ENCODE results near the gene PADI1.

PADI1 gene

GRCh38 chr1:17213782-17214148 is 8.8 kb downstream of the PADI1 start:
- Mint-ChIP-seq H3K4me3 (no peak overlapping the region), H3K4me1 (ENCODE audit: low read depth) (peaks cover 24% of the 10 kb centered on the region), H3K27ac (no peak overlapping the region), H3K36me3 (no peaks in the 10 kb centered on the region), H3K9me3 (ENCODE audit: low read depth) (no peaks in the 10 kb centered on the region), H3K27me3 (peaks cover 22% of the 10 kb centered on the region)

- peaks cover 22% of the 10 kb centered on the region for H3K27me3 Mint-ChIP-seq
- H3K9me3 Mint-ChIP-seq (ENCODE audit: low read depth), result no peaks in the 10 kb centered on the region
- no peaks in the 10 kb centered on the region for H3K36me3 Mint-ChIP-seq
- H3K4me1 Mint-ChIP-seq (ENCODE audit: low read depth), result peaks cover 24% of the 10 kb centered on the region
- H3K4me3 Mint-ChIP-seq, result no peak overlapping the region
- no peak overlapping the region for H3K27ac Mint-ChIP-seq
These were observed 10.1 kb downstream of the PADI1 start for GRCh38 chr1:17214876-17215544.

- peaks cover 19% of the 10 kb centered on the region for H3K27me3 Mint-ChIP-seq
- H3K36me3 Mint-ChIP-seq, result no peaks in the 10 kb centered on the region
- no peaks in the 10 kb centered on the region for H3K9me3 Mint-ChIP-seq (ENCODE audit: low read depth)
- peaks cover 24% of the 10 kb centered on the region for H3K4me1 Mint-ChIP-seq (ENCODE audit: low read depth)
- H3K4me3 Mint-ChIP-seq, result no peak overlapping the region
- no peak overlapping the region for H3K27ac Mint-ChIP-seq
These were observed 10.6 kb downstream of the PADI1 start for GRCh38 chr1:17215545-17215890.

GRCh38 chr1:17216078-17216477 is 11.2 kb downstream of the PADI1 start:
- H3K36me3 Mint-ChIP-seq, result no peaks in the 10 kb centered on the region
- no peak overlapping the region for H3K27ac Mint-ChIP-seq
- no peak overlapping the region for H3K4me3 Mint-ChIP-seq
- H3K4me1 Mint-ChIP-seq (ENCODE audit: low read depth), result peaks cover 24% of the 10 kb centered on the region
- peaks cover 19% of the 10 kb centered on the region for H3K27me3 Mint-ChIP-seq
- no peaks in the 10 kb centered on the region for H3K9me3 Mint-ChIP-seq (ENCODE audit: low read depth)

GRCh38 chr1:17217607-17218006 is 12.7 kb downstream of the PADI1 start:
- H3K27me3 Mint-ChIP-seq, result peaks cover 25% of the 10 kb centered on the region
- no peaks in the 10 kb centered on the region for H3K36me3 Mint-ChIP-seq
- no peak overlapping the region for H3K4me3 Mint-ChIP-seq
- peaks cover 14% of the 10 kb centered on the region for H3K4me1 Mint-ChIP-seq (ENCODE audit: low read depth)
- no peak overlapping the region for H3K27ac Mint-ChIP-seq
- H3K9me3 Mint-ChIP-seq (ENCODE audit: low read depth), result no peaks in the 10 kb centered on the region

GRCh38 chr1:17218939-17219338 is 14.0 kb downstream of the PADI1 start:
- H3K27ac Mint-ChIP-seq, result no peak overlapping the region
- H3K4me1 Mint-ChIP-seq (ENCODE audit: low read depth), result peaks cover 1% of the 10 kb centered on the region
- no peaks in the 10 kb centered on the region for H3K36me3 Mint-ChIP-seq
- H3K4me3 Mint-ChIP-seq, result no peak overlapping the region
- peaks cover 22% of the 10 kb centered on the region for H3K27me3 Mint-ChIP-seq
- H3K9me3 Mint-ChIP-seq (ENCODE audit: low read depth), result no peaks in the 10 kb centered on the region

DNA sequence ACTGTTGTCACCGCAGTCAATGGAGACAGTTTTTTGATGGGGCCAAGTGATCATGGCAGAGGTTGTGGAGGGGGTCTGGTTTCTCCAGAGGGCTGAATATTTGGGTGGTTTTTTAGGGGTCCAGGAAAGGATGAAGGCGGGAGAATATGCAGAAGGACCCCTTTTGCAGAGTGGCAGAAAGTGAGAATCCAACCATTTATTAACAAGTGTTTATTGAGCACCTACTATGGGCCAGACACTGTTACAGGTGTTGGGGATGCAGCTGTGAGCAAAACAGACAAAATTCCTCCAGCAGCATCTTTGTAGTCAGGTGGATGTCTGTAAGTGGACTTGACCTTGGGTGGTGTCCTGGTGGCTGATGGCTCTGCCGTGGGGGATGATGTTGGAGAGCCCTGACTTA is 15.4 kb downstream of the PADI1 start:
- Mint-ChIP-seq H3K36me3 (no peaks in the 10 kb centered on the region), H3K4me1 (ENCODE audit: low read depth) (no peaks in the 10 kb centered on the region), H3K27ac (no peak overlapping the region), H3K4me3 (no peak overlapping the region), H3K9me3 (ENCODE audit: low read depth) (no peaks in the 10 kb centered on the region), H3K27me3 (peaks cover 17% of the 10 kb centered on the region)

GRCh38 chr1:17222557-17222956 is 17.6 kb downstream of the PADI1 start:
- H3K27me3 Mint-ChIP-seq, result peaks cover 9% of the 10 kb centered on the region
- no peaks in the 10 kb centered on the region for H3K4me1 Mint-ChIP-seq (ENCODE audit: low read depth)
- no peak overlapping the region for H3K4me3 Mint-ChIP-seq
- H3K27ac Mint-ChIP-seq, result no peak overlapping the region
- H3K9me3 Mint-ChIP-seq (ENCODE audit: low read depth), result no peaks in the 10 kb centered on the region
- H3K36me3 Mint-ChIP-seq, result no peaks in the 10 kb centered on the region

DNA sequence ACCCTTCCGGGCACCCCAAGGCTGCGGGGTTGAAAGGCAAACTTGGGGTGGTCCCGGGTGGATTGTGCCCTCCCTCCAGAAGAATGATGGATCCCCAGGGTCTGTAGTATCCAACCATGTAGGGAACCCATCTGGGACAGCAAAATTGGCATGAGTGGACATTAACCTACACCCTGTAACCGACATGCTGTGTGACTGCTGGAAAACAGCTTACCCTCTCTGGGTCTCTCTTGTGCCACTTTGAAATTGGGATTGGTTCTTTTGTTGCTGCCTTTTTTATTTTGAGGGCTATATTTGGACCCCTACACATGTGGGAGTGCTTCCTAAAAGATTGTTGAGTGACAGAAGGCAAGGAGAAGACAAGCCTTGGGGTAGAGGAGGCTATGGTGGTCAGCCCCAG is 19.5 kb downstream of the PADI1 start:
- Mint-ChIP-seq H3K9me3 (ENCODE audit: low read depth) (no peaks in the 10 kb centered on the region), H3K4me1 (ENCODE audit: low read depth) (no peaks in the 10 kb centered on the region), H3K27me3 (peaks cover 7% of the 10 kb centered on the region), H3K36me3 (no peaks in the 10 kb centered on the region), H3K4me3 (no peak overlapping the region), H3K27ac (no peak overlapping the region)

GRCh38 chr1:17225140-17225539 is 20.2 kb downstream of the PADI1 start:
- Mint-ChIP-seq H3K27me3 (peaks cover 7% of the 10 kb centered on the region), H3K27ac (no peak overlapping the region), H3K9me3 (ENCODE audit: low read depth) (no peaks in the 10 kb centered on the region), H3K4me3 (no peak overlapping the region), H3K36me3 (no peaks in the 10 kb centered on the region), H3K4me1 (ENCODE audit: low read depth) (no peaks in the 10 kb centered on the region)

DNA sequence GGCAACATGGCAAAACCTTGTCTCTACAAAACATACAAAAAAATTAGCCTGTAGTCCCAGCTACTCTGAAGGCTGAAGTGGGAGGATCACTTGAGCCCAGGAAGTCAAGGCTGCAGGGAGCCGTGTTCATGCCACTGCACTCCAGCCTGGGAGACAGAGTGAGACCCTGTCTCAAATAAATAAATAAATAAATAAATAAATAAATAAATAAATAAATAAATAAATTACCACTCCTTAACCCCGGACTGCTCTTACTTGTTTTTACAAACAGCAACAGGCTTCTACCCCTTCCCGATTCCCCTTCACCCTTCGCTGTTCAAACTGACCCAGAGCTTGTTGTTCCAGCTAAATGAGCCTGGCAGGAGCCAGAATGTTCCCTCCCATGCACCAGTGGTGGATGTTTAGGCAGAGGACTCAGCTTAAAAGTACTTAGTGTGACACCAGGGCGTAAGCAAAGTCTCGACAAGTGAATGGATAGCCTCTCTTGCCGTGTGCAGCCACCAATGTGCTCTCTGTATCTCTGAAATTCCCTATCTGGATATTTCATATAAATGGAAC is 22.5 kb downstream of the PADI1 start:
- Mint-ChIP-seq H3K27ac (no peak overlapping the region), H3K4me1 (ENCODE audit: low read depth) (no peaks in the 10 kb centered on the region), H3K27me3 (peaks cover 3% of the 10 kb centered on the region), H3K4me3 (no peak overlapping the region), H3K36me3 (no peaks in the 10 kb centered on the region), H3K9me3 (ENCODE audit: low read depth) (no peaks in the 10 kb centered on the region)

DNA sequence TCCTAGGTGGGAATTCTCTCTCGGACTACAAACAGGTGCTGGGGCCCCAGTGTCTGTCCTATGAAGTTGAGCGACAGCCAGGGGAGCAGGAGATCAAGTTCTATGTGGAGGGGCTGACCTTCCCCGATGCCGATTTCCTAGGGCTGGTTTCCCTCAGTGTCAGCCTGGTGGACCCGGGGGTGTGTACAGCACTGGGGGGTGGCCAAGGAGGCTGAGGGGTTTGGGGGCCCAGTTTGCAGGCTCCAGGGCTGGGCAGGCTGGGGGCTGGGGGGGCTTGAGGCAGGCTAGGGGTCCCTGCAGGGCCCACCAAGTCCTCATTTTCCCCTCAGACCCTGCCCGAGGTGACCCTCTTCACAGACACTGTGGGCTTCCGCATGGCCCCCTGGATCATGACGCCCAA is 23.7 kb downstream of the PADI1 start:
- Mint-ChIP-seq H3K4me1 (ENCODE audit: low read depth) (no peaks in the 10 kb centered on the region), H3K27me3 (peaks cover 2% of the 10 kb centered on the region), H3K9me3 (ENCODE audit: low read depth) (no peaks in the 10 kb centered on the region), H3K4me3 (no peak overlapping the region), H3K27ac (no peak overlapping the region), H3K36me3 (no peaks in the 10 kb centered on the region)

DNA sequence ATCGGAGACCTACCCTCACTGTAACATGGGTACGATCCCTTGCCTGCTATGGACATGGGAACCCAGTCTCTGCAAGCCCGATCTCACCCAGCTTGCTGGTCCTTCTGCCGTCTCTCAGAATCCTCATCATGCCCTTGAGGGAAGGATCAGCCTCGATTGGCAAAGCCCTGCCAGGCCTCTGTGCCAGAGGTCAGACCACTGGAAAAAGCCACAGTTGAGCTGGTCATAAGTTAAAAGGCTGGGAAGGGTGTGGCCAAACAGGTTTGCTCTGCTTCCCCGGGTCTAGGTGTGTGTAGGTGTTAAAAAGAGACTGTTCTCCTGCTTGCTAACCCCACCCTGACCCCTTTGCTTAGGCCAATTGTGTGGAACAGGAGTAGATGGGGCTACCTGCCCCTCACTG is 24.5 kb downstream of the PADI1 start:
- no peaks in the 10 kb centered on the region for H3K4me1 Mint-ChIP-seq (ENCODE audit: low read depth)
- no peaks in the 10 kb centered on the region for H3K36me3 Mint-ChIP-seq
- H3K27me3 Mint-ChIP-seq, result peaks cover 2% of the 10 kb centered on the region
- no peak overlapping the region for H3K27ac Mint-ChIP-seq
- no peak overlapping the region for H3K4me3 Mint-ChIP-seq
- no peaks in the 10 kb centered on the region for H3K9me3 Mint-ChIP-seq (ENCODE audit: low read depth)

DNA sequence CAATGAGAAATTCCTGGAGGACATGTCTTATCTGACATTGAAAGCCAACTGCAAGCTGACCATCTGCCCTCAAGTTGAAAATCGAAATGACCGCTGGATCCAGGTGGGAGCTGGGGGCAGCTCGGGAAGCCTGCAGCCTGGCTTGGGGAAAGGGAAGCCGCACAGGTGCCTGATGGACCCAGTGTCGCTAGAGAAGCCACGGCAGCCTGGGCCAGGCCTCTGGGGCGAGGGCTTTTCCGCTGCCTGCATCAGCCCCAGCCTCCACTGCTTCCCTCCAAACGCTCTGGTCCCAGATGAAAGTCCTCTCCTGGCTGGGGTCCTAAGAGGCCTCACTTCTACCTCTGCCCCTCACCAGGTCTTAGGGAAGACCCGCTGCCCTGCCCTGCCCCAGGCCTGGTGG is 25.2 kb downstream of the PADI1 start:
- H3K36me3 Mint-ChIP-seq, result no peaks in the 10 kb centered on the region
- no peak overlapping the region for H3K4me3 Mint-ChIP-seq
- no peak overlapping the region for H3K27ac Mint-ChIP-seq
- peaks cover 2% of the 10 kb centered on the region for H3K27me3 Mint-ChIP-seq
- no peaks in the 10 kb centered on the region for H3K4me1 Mint-ChIP-seq (ENCODE audit: low read depth)
- no peaks in the 10 kb centered on the region for H3K9me3 Mint-ChIP-seq (ENCODE audit: low read depth)

GRCh38 chr1:17230671-17231310 is 25.9 kb downstream of the PADI1 start:
- Mint-ChIP-seq H3K9me3 (ENCODE audit: low read depth) (no peaks in the 10 kb centered on the region), H3K27ac (no peak overlapping the region), H3K36me3 (no peaks in the 10 kb centered on the region), H3K4me3 (no peak overlapping the region), H3K27me3 (peaks cover 2% of the 10 kb centered on the region), H3K4me1 (ENCODE audit: low read depth) (no peaks in the 10 kb centered on the region)
